ENCODE data around the gene MOGAT1.
A peak's percentile ranks its signal among the peaks of the same experiment; 100 is the strongest.

The MOGAT1 gene, protein sequence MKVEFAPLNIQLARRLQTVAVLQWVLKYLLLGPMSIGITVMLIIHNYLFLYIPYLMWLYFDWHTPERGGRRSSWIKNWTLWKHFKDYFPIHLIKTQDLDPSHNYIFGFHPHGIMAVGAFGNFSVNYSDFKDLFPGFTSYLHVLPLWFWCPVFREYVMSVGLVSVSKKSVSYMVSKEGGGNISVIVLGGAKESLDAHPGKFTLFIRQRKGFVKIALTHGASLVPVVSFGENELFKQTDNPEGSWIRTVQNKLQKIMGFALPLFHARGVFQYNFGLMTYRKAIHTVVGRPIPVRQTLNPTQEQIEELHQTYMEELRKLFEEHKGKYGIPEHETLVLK

DNA sequence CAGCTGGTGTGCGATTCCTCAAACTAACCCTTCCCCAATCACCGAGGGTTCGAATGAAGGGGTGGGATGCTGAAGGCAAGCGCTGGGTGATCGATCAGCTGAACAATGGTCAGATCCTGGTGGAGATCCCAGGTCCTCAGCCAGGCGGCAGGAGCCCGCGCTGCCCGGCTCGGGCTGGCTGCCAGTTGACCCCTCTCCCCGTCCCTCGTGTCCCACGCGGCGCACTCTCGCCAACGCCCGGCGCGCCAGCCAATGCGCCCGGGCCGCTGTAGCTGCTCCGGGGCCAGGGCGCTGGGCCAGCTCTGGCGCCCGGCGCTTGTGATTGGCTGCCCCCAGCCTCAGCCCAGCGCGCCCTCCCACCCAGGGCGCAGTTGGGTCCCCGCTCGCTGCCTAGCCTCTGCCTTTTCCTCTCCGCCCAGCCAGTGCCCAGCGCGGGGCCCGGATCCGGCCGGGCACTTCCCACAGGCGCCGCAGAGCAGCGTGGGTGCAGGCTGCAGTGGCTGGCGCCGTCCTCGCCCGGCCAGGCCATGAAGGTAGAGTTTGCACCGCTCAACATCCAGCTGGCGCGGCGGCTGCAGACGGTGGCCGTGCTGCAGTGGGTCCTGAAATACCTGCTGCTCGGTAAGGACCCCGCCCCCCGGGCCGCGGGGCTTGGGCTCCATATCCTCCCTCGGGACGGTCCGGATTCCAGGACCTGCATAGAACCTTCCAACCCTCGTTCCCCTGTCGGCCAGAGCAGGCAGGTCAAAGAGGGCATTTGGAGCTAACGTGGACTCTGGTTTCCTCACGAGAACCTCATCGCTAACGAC is at the start of gene MOGAT1:
Gene MOGAT1 (plus strand): TSS at position 400 of the 809 bp plus-strand sequence. CDS start 128 bp downstream, at position 528.
- ATAC-seq (peak; percentile 67), DNase-seq (ENCODE audit: low spot score in 2 of 2) (no peak)
- Mint-ChIP-seq H3K27ac (no peak within 1 kb of the TSS), H3K4me1 (peaks cover 9% of the 10 kb centered on the region), H3K36me3 (no peaks in the 10 kb centered on the region), H3K9me3 (no peaks in the 10 kb centered on the region), H3K4me3 (peak within 1 kb of the TSS; percentile 47)

DNA sequence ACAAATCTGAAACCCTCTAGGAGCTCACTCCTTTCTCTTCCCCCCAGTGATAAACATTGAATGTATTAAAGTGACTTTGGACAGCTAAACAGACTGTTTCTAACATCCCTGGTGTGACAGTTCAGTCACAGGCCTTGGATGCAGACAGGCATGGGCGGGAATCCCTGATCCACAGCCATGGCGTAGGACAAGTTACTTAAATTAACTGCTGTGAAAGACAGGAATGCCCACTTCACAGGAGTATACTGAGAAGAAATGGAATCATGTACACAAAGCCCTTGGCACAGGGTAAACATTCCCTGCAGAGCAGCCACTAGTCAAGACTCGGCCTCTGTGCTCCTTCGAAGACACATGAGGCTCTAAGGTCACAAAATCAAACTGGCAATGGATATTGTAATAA is 49.6 kb upstream of the MOGAT1 start:
- H3K4me1 Mint-ChIP-seq, result no peaks in the 10 kb centered on the region
- H3K36me3 Mint-ChIP-seq, result peaks cover 100% of the 10 kb centered on the region
- no peaks in the 10 kb centered on the region for H3K9me3 Mint-ChIP-seq
- no peak overlapping the region for H3K27ac Mint-ChIP-seq
- ATAC-seq, result no peak
- H3K4me3 Mint-ChIP-seq, result no peak overlapping the region
- DNase-seq (ENCODE audit: low spot score in 2 of 2), result no peak

DNA sequence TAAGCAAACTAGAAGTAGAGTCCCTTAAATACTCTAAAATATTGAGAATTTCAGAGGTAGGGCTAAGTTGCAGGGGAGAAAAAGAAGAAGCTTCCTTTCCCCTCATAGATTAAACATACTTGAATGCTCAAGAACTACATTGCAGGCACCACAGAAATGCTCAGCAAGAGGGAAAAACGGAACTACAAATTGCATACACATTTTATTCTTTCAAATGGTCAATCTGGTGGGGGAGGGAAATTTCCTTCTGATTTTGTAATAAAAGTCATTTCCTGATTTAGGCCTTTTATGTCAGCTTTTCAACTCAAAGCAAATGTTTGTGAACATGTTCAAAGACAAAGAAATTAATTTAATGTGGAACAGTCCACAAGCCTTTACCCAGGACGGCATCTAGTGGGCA is 48.5 kb upstream of the MOGAT1 start:
- no peaks in the 10 kb centered on the region for H3K4me1 Mint-ChIP-seq
- H3K27ac Mint-ChIP-seq, result no peak overlapping the region
- ATAC-seq, result no peak
- H3K4me3 Mint-ChIP-seq, result no peak overlapping the region
- no peaks in the 10 kb centered on the region for H3K9me3 Mint-ChIP-seq
- peaks cover 100% of the 10 kb centered on the region for H3K36me3 Mint-ChIP-seq
- no peak for DNase-seq (ENCODE audit: low spot score in 2 of 2)

DNA sequence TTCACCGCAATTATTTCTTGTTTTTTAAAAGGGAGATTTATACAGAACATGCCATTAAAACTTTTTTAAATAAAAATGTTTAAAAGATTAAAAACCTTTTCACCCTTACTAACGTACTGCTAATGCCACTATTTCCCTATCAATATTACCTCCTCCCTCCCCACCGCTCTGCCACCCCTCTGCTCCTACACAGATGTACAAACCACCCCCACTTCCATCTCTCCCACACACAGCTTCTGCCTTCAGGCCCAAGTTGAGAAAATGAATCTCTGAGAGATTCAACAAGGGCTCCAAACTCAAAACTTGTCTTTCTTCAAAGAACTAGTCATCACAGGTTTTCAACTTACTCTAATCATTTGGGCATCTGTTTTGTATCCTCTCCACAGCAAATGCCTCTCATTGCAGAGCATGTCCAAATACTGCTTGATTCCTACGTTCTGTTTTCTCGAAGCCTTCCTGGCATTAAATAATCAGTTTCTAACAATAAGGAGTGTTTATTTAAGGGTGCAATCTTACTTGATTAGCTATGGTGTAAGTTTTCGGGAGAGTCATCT is 47.6 kb upstream of the MOGAT1 start:
- H3K36me3 Mint-ChIP-seq, result peaks cover 98% of the 10 kb centered on the region
- H3K9me3 Mint-ChIP-seq, result no peaks in the 10 kb centered on the region
- H3K27ac Mint-ChIP-seq, result no peak overlapping the region
- H3K4me1 Mint-ChIP-seq, result no peaks in the 10 kb centered on the region
- no peak overlapping the region for H3K4me3 Mint-ChIP-seq
- DNase-seq (ENCODE audit: low spot score in 2 of 2), result no peak
- ATAC-seq, result no peak

DNA sequence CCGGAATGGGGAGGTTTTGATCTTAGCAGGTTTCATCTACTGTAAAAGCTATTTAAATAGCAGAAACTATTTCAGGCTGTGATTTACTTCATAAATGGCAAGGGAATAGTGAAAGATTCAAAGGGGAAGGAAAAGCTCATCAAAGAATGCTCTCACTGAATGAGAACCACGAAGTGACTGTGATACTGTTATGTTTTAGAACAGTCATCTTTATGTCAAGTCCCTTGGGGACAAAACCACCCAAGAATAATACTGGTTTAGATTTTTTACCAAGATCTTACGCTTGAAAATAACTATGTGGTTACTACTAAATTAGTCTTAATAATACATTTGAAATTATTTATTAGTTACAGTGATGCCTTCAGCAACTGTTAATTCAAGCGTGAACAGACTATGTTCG is 43.7 kb upstream of the MOGAT1 start:
- Mint-ChIP-seq H3K36me3 (peaks cover 98% of the 10 kb centered on the region), H3K4me3 (no peak overlapping the region), H3K4me1 (no peaks in the 10 kb centered on the region), H3K27ac (no peak overlapping the region), H3K9me3 (no peaks in the 10 kb centered on the region)
- DNase-seq (ENCODE audit: low spot score in 2 of 2) (no peak), ATAC-seq (no peak)

DNA sequence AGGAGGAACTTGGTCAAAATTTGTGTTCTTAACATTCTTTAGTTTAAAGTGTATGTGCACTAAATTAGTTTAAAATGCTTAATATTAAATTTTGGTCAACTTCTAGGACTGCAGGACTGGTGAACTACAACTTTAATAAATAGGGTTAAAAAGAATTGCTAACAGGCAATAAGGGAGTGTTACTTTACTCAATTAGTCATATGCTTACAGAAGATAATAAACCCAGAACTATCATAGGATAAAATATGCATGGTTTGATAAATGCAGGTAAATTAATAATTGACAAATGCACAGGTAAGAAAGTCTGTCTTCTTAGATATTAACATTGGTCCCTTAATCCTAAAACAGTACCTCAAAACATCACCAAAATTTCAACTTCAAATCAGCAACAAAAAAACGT is 36.2 kb upstream of the MOGAT1 start:
- H3K9me3 Mint-ChIP-seq, result no peaks in the 10 kb centered on the region
- H3K27ac Mint-ChIP-seq, result no peak overlapping the region
- DNase-seq (ENCODE audit: low spot score in 2 of 2), result no peak
- peaks cover 100% of the 10 kb centered on the region for H3K36me3 Mint-ChIP-seq
- no peaks in the 10 kb centered on the region for H3K4me1 Mint-ChIP-seq
- no peak for ATAC-seq
- no peak overlapping the region for H3K4me3 Mint-ChIP-seq

DNA sequence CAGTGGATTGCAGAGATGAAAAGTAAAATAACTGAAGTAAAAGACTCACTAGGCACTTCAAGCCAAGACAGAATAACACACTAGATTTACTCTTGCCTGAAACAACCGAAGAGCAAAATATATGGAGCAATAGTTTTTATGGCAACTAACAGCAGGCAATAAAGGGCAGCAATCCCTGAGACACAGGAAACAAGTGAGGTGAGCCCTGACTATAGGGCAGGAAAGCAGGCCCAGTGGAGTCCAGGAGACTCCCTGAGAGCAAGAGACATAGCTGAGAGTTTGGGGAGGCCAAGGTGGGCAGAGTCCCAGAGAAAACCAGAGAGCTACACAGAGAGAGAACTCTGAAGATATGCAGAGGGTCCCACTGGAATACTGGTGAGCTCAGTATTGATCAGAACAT is 34.4 kb upstream of the MOGAT1 start:
- H3K4me3 Mint-ChIP-seq, result no peak overlapping the region
- no peak for DNase-seq (ENCODE audit: low spot score in 2 of 2)
- H3K36me3 Mint-ChIP-seq, result peaks cover 100% of the 10 kb centered on the region
- no peaks in the 10 kb centered on the region for H3K9me3 Mint-ChIP-seq
- ATAC-seq, result no peak
- H3K4me1 Mint-ChIP-seq, result no peaks in the 10 kb centered on the region
- H3K27ac Mint-ChIP-seq, result no peak overlapping the region

DNA sequence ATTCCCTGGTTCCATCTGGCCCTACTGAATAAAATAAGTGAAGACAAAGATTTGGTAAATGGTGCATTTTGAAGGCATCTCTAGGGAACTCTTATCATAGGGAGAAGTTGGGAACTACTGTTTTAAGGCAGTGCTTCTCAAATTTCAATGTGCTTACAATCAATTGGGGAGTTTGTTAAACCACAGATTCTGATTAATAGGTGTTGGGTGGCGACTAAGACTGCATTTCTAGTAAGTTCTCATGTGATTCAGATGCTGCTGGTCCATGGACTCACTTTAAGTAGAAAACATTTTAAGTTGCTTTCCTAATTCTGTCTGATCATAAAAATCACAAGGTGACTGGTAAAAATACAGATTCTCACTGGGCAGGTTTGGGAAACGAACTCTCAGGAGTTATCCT is 30.1 kb upstream of the MOGAT1 start:
- ATAC-seq (no peak), DNase-seq (ENCODE audit: low spot score in 2 of 2) (no peak)
- H3K36me3 Mint-ChIP-seq, result peaks cover 100% of the 10 kb centered on the region
- no peak overlapping the region for H3K4me3 Mint-ChIP-seq
- no peaks in the 10 kb centered on the region for H3K9me3 Mint-ChIP-seq
- peak overlapping the region; percentile 21 for H3K27ac Mint-ChIP-seq
- peaks cover 6% of the 10 kb centered on the region for H3K4me1 Mint-ChIP-seq

DNA sequence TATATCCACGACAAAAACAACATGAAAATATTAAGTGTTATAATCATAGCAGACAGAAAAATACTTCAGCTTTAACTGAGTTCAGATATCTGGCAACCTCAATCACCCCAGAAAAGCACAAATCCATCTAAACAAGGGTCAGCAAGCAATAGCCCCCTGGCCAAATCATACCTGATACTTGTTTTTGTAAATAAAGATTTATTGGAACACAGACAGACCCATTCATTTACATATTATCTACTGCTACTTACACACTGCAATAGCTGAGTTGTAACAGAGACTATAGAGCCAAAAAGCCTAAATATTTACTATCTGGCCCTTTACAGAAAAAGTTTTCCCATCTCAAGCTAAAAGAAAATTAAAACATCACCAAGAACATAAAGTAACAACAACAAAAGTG is 28.3 kb upstream of the MOGAT1 start:
- Mint-ChIP-seq H3K27ac (no peak overlapping the region), H3K4me1 (peaks cover 6% of the 10 kb centered on the region), H3K36me3 (peaks cover 100% of the 10 kb centered on the region), H3K4me3 (no peak overlapping the region), H3K9me3 (no peaks in the 10 kb centered on the region)
- DNase-seq (ENCODE audit: low spot score in 2 of 2) (no peak), ATAC-seq (no peak)

DNA sequence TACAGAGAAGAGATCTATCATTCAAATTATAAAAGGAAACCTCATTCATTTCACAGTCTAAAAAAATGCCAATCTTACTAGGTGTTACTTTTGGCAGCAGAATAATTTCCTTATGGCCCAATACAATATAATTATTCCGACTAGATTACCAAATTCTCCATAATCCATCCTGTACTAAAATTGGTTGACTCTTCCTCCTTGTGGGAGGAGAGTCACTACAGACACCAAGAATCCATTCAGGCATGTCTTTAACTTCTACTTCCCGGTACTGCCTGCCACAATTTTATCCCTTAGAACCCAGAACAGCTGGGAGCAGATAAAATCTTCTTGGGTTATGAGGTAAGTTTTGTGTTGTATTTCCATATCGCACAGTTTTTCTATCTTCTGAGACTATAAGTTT is 25.4 kb upstream of the MOGAT1 start:
- no peak for ATAC-seq

DNA sequence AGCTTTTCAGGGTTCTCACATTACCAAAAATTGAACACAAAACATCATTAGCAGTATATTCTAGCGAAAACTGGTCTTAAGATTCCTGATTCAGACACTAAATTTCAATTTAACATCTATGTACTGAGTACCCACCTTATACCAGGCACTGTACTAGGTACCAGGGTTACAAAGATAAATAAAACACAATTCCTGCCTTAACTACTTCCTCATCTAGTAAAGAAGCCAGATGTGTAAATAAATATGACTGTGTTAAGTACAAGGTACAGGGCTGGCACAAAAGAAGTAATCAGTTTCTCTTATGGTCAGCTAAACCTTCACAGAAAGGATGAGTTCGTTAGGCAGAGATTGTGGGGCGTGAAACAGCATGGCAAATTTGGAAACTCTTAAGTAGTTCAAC is 21.7 kb upstream of the MOGAT1 start:
- Mint-ChIP-seq H3K27ac (no peak overlapping the region), H3K9me3 (no peaks in the 10 kb centered on the region), H3K36me3 (peaks cover 54% of the 10 kb centered on the region), H3K4me3 (no peak overlapping the region), H3K4me1 (peaks cover 39% of the 10 kb centered on the region)
- DNase-seq (ENCODE audit: low spot score in 2 of 2) (no peak), ATAC-seq (no peak)

More for the DNA sequence above, 25.4 kb upstream of the MOGAT1 start:
- Mint-ChIP-seq H3K36me3 (peaks cover 85% of the 10 kb centered on the region), H3K4me1 (peaks cover 16% of the 10 kb centered on the region), H3K9me3 (no peaks in the 10 kb centered on the region), H3K4me3 (no peak overlapping the region), H3K27ac (no peak overlapping the region)
- DNase-seq (ENCODE audit: low spot score in 2 of 2), result no peak

DNA sequence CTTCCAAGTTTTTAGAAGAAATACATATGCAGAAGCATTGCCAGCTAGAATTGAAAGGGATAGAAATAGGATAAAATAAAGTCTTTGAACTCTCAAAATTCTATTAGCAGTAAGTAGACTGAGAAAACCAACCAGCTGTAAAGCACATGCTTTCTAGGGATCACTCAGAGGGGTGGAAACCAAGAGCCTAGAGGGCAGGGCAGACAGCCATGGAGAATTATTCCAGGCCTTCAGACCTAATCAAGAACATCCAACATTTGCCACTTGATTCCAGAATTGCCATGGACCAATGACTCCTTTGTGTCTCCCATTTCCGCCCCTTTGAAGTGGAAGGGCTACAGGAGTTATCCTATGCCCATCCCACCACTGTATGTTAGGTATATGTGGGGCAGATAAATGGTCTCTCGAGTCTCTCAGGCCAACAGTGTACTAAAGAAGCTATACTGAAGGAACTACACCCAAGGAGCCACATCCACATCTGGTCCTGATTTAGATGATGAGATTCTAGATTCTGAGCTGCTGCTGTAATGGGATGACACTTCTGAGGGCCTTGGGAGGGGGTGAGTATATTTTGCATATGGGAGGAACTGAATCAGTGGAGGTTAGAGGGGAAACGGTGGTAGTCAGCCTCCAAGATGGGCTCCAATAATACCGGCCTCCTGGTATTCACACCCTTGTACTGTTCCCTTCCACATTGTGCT is 19.6 kb upstream of the MOGAT1 start:
- H3K4me1 Mint-ChIP-seq, result peaks cover 54% of the 10 kb centered on the region
- DNase-seq (ENCODE audit: low spot score in 2 of 2), result no peak
- ATAC-seq, result no peak
- H3K27ac Mint-ChIP-seq, result peak overlapping the region; percentile 55
- peak overlapping the region; percentile 99 for H3K4me3 Mint-ChIP-seq
- H3K9me3 Mint-ChIP-seq, result no peaks in the 10 kb centered on the region
- H3K36me3 Mint-ChIP-seq, result peaks cover 46% of the 10 kb centered on the region

DNA sequence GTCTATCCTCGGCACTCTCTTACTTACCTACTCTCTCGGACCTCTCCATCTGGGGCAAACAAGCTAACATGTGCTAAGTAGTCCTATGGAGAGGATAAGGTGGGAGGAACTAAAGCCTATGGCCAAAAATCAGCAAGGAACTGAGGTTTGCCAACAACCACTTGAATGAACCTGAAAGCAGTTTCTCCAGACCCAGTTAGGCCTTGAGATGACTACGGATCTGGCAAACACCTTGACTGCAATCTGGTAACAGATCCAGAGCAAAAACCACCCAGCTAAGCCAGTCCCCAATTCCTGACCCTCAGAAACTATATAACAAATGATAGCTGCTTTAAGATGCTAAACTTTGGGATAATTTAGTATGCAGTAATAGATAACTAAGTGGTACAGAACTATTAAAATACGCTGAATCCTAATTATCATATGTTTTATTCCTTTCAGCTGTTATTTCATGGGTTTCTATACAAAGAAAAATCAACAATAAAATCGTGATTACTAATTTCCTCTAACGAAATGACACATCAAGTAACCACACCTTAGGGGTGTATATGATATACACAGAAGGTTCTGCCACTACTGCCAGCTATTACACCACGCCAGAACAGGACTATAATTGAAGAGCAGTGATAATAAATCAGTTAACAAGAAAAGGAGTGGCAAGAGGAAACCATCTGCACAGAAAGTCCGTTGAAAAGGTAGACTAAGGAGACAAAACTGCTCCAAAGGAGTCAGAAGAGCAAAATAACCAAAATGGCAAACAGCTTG is 18.8 kb upstream of the MOGAT1 start:
- ATAC-seq (peak; percentile 62), DNase-seq (ENCODE audit: low spot score in 2 of 2) (no peak)
- peak overlapping the region; percentile 99 for H3K4me3 Mint-ChIP-seq
- peak overlapping the region; percentile 55 for H3K27ac Mint-ChIP-seq
- H3K4me1 Mint-ChIP-seq, result peaks cover 56% of the 10 kb centered on the region
- peaks cover 38% of the 10 kb centered on the region for H3K36me3 Mint-ChIP-seq
- no peaks in the 10 kb centered on the region for H3K9me3 Mint-ChIP-seq

DNA sequence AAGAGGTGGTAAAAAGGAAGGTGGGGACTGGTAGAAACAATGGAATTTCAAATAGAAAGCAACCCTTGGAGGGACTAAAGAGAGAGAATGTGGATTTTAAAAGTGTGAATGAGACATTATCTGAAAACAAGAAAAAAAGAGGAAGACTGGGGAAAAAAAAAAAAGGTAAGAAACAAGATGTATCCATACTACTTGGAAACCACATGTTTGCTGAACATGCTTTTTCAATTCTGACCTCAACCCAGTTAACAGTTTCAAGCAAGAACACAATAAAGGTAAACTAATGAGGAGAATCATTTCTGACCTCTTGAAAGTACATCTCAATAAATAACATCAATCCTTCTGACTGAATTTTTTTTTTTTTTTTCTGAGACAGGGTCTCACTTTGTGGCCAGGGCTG is 18.2 kb upstream of the MOGAT1 start:
- ATAC-seq (no peak), DNase-seq (ENCODE audit: low spot score in 2 of 2) (no peak)
- peak overlapping the region; percentile 55 for H3K27ac Mint-ChIP-seq
- peaks cover 32% of the 10 kb centered on the region for H3K36me3 Mint-ChIP-seq
- H3K4me3 Mint-ChIP-seq, result peak overlapping the region; percentile 99
- H3K4me1 Mint-ChIP-seq, result peaks cover 56% of the 10 kb centered on the region
- no peaks in the 10 kb centered on the region for H3K9me3 Mint-ChIP-seq
